Measurements from ENCODE around the gene SYTL1. TPM values are rescaled to one million over a fixed set of nuclear protein-coding genes. Genes with fewer than 3 reads are reported as not detected.

SYTL1 gene
- total and polyA plus RNA-seq, 7 donors = 0.13 to 1.3 (median 0.41) TPM

DNA sequence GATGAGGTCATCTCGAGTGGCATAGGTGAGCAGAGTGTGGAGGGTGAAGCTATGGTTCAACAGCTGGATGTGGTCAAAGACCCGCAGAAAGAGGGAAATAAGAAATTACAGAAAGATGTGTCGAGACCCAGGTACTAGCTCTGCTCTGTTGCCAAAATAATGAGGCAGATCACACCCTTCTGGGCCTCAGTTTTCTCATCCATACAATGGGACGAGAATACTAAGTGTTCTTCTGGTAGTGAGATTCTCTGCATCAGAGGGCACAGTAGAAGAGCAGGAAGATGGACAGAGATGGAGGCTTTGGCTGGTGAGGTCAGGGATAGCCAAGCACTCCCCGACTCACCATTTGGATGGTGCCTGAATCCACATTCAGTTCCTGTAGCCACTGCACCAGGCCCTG, 13.9 kb downstream of the SYTL1 start:
- intact Hi-C loops (cut with DNase I) = loop anchor here (2.0 to 5.0 kb wide), 3 partner anchors 33 to 35 kb away; partner anchors contain the start of gene TMEM222 (in 1 of the 2)

DNA sequence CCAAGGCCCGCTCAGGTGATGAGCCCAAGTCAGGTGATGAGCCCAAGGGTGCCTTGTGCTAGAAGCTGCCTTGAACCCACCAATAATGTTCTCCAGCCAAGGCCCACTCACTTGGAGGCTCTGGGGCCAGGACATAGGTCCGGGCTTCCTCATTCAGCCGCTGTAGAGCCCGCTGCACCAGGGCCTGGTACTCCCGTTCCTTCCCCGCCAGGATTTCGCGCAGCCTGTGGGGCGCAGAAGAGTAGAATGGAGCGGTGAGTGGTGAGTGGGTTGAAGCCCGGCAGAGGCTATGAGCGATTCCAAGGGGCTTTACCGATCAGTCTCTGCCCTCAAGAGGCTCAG, 14.4 kb downstream of the SYTL1 start:
- no peak overlapping the region for H3K27ac ChIP-seq
- no peak for ATAC-seq
- TF ChIP-seq, protein P1, sequence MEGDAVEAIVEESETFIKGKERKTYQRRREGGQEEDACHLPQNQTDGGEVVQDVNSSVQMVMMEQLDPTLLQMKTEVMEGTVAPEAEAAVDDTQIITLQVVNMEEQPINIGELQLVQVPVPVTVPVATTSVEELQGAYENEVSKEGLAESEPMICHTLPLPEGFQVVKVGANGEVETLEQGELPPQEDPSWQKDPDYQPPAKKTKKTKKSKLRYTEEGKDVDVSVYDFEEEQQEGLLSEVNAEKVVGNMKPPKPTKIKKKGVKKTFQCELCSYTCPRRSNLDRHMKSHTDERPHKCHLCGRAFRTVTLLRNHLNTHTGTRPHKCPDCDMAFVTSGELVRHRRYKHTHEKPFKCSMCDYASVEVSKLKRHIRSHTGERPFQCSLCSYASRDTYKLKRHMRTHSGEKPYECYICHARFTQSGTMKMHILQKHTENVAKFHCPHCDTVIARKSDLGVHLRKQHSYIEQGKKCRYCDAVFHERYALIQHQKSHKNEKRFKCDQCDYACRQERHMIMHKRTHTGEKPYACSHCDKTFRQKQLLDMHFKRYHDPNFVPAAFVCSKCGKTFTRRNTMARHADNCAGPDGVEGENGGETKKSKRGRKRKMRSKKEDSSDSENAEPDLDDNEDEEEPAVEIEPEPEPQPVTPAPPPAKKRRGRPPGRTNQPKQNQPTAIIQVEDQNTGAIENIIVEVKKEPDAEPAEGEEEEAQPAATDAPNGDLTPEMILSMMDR (IDR thresholded peaks at IDR 0.05) = no peak
- H3K9me3 ChIP-seq = no peaks in the 10 kb centered on the region
- H3K4me3 ChIP-seq = no peak overlapping the region
- no peaks in the 10 kb centered on the region for H3K4me1 ChIP-seq
- peaks cover 0 to 57% of the 10 kb centered on the region in 2 donors for H3K36me3 ChIP-seq (ENCODE audit: insufficient read depth in 1 of 2, low read depth in 1 of 2)
- intact Hi-C loops (cut with DNase I) = loop anchor here (2.0 to 5.0 kb wide), 3 partner anchors 33 to 35 kb away; partner anchors contain the start of gene TMEM222 (in 1 of the 2)
- WGBS, 3 donors = 91 to 93% (median 92%) methylated on average over 13 of the region's 13 CpGs
- H3K27me3 ChIP-seq (ENCODE audit: insufficient read depth in 3 of 3, low read length in 2 of 3) = peaks cover 0 to under 1% (median 0%) of the 10 kb centered on the region in 3 donors
- DNase-seq = no peak

More for the DNA sequence above, 13.9 kb downstream of the SYTL1 start:
- 93 to 97% (median 96%) methylated on average over 5 of the region's 5 CpGs for WGBS, 3 donors
- TF ChIP-seq, protein P1 (IDR thresholded peaks at IDR 0.05) = no peak
- DNase-seq (no peak), ATAC-seq (no peak)
- Histone ChIP-seq H3K36me3 (ENCODE audit: insufficient read depth in 1 of 2, low read depth in 1 of 2) (peaks cover 0 to 52% of the 10 kb centered on the region in 2 donors), H3K27ac (no peak overlapping the region), H3K4me3 (no peak overlapping the region), H3K4me1 (no peaks in the 10 kb centered on the region), H3K9me3 (no peaks in the 10 kb centered on the region), H3K27me3 (ENCODE audit: insufficient read depth in 3 of 3, low read length in 2 of 3) (peaks cover 0 to 6% (median under 1%) of the 10 kb centered on the region in 3 donors)

DNA sequence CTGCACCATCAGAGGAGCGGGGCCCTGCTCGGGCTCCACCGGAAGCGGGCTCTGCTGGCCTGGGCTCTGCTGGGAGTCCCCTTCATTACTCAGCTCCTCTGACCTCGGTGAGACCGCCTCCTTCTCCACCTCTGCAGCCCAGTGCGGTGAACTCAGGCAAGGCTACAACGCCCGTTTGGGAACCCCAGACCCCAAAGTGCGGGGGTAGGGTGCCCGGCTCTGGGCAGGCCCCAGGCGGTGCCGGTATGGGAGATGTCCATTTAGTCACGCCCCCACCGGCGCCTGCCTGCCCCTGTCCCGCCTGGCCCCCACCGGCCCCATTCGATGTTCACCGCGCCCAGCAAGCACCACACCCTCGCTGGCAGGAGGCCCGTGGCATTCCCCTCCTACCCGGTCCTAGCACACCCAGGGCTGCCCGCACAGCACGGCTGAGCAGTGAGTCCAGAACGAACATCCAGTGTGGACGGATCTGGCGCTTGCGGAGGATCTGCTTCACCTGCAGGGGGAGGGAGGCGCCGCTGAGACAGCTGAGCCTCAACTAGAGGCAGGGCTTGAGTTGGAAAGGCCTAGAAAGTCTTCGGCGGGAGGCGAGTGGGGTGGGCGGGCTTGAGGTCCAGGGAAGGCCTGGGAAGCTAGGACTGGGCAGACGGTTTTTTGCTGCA, 14.9 kb downstream of the SYTL1 start:
- Histone ChIP-seq H3K9me3 (no peaks in the 10 kb centered on the region), H3K4me1 (no peaks in the 10 kb centered on the region), H3K36me3 (ENCODE audit: insufficient read depth in 1 of 2, low read depth in 1 of 2) (peaks cover 0 to 62% of the 10 kb centered on the region in 2 donors), H3K27ac (no peak overlapping the region), H3K27me3 (ENCODE audit: insufficient read depth in 3 of 3, low read length in 2 of 3) (no peaks in the 10 kb centered on the region), H3K4me3 (no peak overlapping the region)
- WGBS, 3 donors = 82 to 89% (median 83%) methylated on average over 37 of the region's 37 CpGs
- DNase-seq (no peak), ATAC-seq (peak in 1 of 4 donors; percentile 1)
- intact Hi-C loops (cut with DNase I) = loop anchor here (2.0 to 5.0 kb wide), 3 partner anchors 32 to 34 kb away; partner anchors contain the start of gene TMEM222 (in 1 of the 2)
- TF ChIP-seq, protein P1 (IDR thresholded peaks at IDR 0.05) = no peak

DNA sequence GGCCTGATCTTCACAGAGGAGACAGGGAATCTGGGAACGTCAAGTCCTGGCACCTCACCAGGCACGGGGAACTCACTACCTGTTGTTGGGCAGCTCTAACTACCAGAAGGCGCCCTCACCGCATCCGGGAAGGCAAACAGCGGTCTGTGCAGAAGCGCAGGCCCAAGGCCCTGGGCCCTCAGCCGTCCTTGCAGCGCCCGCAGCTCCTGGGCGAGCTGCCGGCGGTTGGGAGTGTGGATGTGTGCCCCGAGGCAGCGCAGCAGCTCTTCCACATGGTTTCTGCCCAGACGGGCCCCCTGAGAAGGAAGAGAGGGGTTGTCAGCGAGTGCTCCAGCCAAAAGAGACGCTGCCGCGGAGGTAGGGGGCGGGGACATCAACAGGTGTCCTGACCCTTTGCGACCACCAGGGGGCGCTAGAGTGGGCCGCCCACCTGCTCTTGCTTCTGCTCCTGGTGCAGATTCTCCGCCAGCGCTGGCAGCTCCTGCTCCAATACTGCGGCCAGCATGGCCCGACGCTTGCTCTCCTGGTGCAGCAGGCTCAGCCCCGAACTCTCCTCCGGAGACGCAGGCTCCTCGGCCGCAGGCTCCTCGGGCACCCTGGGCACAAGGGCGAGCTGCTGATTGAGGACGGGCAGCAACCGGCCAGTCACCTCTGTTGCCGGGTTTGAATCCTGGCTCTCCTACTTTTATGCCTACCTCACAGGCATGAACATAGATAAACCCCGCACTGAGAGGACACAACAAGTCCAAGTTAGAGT, 15.6 kb downstream of the SYTL1 start:
- ATAC-seq (peak; percentile 82 to 95 (median 90)), DNase-seq (peak; percentile 77 to 88)
- Histone ChIP-seq H3K4me3 (peak overlapping the region; percentile 25), H3K36me3 (ENCODE audit: insufficient read depth in 1 of 2, low read depth in 1 of 2) (peaks cover 0 to 69% of the 10 kb centered on the region in 2 donors), H3K27ac (no peak overlapping the region), H3K4me1 (no peaks in the 10 kb centered on the region), H3K27me3 (ENCODE audit: insufficient read depth in 3 of 3, low read length in 2 of 3) (no peaks in the 10 kb centered on the region), H3K9me3 (no peaks in the 10 kb centered on the region)
- intact Hi-C loops (cut with DNase I) = loop anchor here (2.0 to 5.0 kb wide), 4 partner anchors 31 to 57 kb away; partner anchors contain the start of gene TMEM222 (in 1 of the 2)
- WGBS, 3 donors = 38 to 40% (median 39%) methylated on average over 40 of the region's 40 CpGs
- TF ChIP-seq, protein P1 (IDR thresholded peaks at IDR 0.05) = peak; percentile 97

All from psoas muscle (tissue), 8 donors.